HuH-7 (cell line): ENCODE measurements around the gene SYT8.
"Not testable (repeated sequence)": the region's sequence is repeated elsewhere in the genome, so short reads cannot be mapped to it uniquely, and the experiment has no call there.

Experiments used
- DNase-seq: peaks from one replicate; pipeline ENCODE4 v3.0.0; 2011; ENCODE audit warnings: low spot score

Gene SYT8, protein sequence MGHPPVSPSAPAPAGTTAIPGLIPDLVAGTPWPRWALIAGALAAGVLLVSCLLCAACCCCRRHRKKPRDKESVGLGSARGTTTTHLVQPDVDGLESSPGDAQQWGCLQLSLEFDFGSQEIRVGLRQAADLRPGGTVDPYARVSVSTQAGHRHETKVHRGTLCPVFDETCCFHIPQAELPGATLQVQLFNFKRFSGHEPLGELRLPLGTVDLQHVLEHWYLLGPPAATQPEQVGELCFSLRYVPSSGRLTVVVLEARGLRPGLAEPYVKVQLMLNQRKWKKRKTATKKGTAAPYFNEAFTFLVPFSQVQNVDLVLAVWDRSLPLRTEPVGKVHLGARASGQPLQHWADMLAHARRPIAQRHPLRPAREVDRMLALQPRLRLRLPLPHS

GRCh38 chr11:1834779-1835670 lies at the start of gene SYT8:
Gene SYT8 (plus strand): TSS chr11:1834990. CDS start chr11:1835106, 116 bp downstream.
- no peak for DNase-seq

DNA sequence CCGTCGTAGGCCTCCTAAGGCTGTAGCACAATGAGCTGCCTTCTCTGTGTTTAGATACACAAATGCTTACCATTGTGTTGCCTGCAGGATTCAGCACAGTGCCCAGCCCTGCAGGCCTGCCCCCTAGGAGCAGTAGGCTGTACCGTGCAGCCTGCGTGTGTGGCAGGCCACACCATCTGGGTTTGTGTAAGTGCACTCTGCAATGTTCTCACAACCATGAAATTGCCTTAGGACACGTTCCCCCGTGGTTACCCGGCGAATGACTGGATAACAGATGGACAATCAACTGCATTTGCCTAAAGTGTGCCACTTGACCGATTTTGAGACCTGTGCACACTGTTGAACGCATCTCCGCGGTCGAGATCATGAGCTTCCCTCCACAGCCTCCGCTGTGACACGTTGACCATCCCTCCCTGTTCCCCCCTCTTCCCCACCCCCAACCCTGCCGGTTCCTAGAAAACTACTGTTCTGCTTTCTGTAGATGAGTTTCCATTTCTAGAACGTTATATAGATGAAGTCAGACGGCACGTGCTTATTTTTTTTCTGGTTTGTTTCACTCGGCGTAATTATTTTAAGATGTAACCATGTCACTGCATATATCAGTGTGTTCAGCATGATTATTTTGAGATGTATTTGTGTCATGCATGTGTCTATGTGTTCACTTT lies 48.9 kb upstream of the SYT8 start:
- DNase-seq = no peak

- DNase-seq = no peak
These were observed 48.3 kb upstream of the SYT8 start for GRCh38 chr11:1786466-1786865.

DNA sequence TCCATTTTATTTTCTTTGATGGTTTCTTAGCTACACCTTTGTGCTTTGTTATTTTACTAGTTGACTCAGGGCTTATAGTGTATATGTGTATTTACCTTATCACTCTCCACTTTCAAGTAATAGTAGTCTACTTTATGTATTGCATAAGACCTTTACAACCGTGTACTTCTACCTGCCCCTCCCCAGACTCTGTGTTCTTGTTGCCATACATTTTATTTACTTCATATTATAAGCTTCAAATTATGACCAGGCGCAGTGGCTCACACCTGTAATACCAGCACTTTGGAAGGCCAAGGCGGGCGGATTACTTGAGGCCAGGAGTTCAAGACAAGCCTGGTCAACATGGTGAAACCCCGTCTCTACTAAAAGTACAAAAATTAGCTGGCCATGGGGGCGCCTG lies 42.9 kb upstream of the SYT8 start:
- DNase-seq = no peak

DNA sequence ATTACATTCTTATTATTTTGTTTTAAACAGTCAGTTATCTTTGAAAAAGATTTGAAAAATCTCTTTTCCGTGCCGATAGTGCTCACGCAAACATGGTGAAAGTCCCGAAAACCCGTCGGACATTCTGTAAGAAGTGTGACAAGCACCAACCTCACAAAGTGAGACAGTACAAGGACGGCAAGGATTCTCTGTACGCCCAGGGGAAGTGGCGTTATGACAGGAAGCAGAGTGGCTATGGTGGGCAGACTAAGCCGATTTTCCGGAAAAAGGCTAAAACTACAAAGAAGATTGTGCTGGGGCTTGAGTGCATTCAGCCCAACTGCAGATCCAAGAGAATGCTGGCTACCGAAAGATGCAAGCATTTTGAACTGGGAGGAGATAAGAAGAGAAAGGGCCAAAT lies 42.3 kb upstream of the SYT8 start:
- DNase-seq = no peak

- DNase-seq = no peak
These were observed 41.7 kb upstream of the SYT8 start for GRCh38 chr11:1793081-1793480.

DNA sequence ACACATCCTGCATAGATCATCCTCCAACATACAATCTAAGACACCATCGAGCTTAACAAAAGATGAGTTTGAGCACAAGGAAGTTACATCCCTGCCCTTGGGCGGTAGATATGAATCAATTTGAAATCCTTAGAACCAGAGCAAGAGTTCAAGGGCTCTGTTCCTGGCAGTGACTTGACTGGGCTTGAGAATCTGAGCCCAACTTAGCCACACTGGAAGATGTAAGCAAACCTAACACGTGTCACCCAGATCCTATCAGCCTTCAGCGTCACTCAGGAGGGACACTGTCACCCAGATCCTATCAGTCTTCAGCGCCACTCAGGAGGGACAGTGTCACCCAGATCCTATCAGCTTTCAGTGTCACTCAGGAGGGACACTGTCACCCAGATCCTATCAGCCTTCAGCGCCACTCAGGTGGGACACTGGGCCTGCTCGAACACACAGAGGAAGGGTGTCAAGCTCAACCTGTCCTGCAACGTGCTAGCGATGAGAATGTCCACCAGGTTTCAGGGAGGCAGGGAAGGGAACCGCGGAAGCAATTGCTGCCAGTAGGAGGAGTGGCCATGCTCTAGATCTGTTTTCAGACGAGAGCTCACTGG lies 38.3 kb upstream of the SYT8 start:
- no peak for DNase-seq

- no peak for DNase-seq
These were observed 37.2 kb upstream of the SYT8 start for GRCh38 chr11:1797391-1798125.

GRCh38 chr11:1803246-1803645 lies 31.5 kb upstream of the SYT8 start:
- no peak for DNase-seq

GRCh38 chr11:1803835-1804519 lies 30.8 kb upstream of the SYT8 start:
- not testable (repeated sequence) for DNase-seq

- DNase-seq = no peak
These were observed 29.3 kb upstream of the SYT8 start for GRCh38 chr11:1805525-1805924.

- no peak for DNase-seq
These were observed 27.4 kb upstream of the SYT8 start for GRCh38 chr11:1807264-1807995.

GRCh38 chr11:1810761-1811160 lies 24.0 kb upstream of the SYT8 start:
- DNase-seq = no peak

DNA sequence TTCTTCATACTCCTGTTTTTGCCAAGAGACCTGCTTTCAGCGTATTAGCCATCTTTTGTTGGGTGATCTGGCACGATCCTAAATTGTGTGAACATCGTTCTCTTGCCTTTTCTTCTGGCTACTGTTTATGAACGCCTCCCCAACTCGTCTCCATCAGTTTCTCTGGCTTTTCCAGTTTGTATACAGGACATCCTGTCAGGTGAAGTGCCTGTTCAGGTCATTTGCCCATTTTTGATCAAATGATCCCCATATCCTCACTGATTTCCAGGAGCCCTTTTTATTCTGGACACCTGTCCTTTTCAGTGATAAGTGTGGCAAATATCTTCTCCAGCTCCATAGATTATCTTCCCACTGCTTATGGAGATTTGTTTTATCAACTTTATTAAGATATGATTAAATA lies 22.5 kb upstream of the SYT8 start:
- DNase-seq = no peak

GRCh38 chr11:1812801-1813200 lies 22.0 kb upstream of the SYT8 start:
- no peak for DNase-seq

DNA sequence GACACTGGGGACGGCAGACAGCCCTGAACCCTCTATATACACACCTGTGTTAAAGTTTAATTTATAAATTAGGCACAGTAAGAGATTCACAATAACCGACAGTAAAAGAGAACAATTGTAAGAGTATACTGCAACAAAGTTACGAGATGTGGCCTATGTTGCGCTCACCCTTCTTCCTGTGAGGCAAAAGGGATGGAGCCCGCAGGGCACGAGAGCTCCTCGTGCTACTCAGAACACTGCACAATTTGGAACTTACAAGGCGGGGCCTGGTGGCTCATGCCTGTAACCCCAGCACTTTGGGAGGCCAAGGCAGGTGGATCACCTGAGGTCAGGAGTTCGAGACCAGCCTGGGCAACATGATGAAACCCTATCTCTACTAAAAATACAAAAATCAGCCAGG lies 21.4 kb upstream of the SYT8 start:
- DNase-seq = not testable (repeated sequence)

- DNase-seq = no peak
These were observed 20.1 kb upstream of the SYT8 start for GRCh38 chr11:1814691-1815090.

- DNase-seq = no peak
These were observed 19.5 kb upstream of the SYT8 start for GRCh38 chr11:1815311-1815710.

DNA sequence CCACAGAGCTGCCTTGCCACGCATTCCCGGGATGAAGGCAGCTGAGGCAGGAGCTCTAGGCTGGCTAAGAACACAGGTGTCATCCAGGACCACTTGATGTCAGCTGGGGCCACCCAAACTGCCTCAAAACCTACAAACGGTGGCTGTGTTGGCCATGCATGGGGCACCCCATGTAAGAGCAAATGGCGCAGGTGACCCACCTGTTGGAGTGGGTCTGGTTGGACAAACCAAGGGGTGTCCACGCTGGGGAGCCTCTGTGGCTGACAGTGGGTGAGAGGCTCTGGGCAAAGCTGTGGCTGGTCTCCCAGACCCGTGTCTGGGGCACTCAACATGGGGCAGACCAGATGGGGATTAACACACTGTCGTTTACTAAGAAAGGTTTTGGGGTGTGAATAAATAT lies 19.0 kb upstream of the SYT8 start:
- DNase-seq = no peak

DNA sequence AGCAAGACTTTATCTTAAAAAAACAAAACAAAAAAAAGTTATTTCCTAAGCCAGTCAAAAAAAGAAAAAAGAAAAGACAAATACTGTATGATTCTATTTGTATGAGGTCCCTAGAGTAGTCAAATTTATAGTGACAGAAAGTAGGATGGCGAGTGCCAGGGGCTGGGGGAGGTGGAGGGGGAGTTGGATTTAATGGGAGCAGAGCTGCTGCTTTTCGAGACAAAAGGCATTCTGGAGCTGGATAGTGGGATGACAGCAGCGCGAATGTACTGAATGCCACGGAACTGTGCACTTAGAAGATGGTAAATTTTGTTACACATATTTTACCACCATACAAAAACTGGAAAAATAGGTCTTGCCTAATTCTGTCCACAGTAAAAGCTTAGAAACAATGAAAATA lies 17.8 kb upstream of the SYT8 start:
- DNase-seq = no peak
